ENCODE measurements around the gene DIS3.
"Not testable (repeated sequence)": the region's sequence is repeated elsewhere in the genome, so short reads cannot be mapped to it uniquely, and the experiment has no call there.

DIS3 gene

GRCh38 chr13:72781451-72782439 is at the start of gene DIS3, which contains the start of gene PIBF1:
Gene DIS3 (minus strand): TSS chr13:72781900. CDS start chr13:72781832, 68 bp downstream.
Gene PIBF1 (plus strand): TSS chr13:72782133. CDS start chr13:72783470, 1,337 bp downstream.
- FAIRE-seq = peak; percentile 100

GRCh38 chr13:72823724-72824123 is 42.0 kb upstream of the DIS3 start:
- FAIRE-seq = no peak

- no peak for FAIRE-seq
Observed at GRCh38 chr13:72823081-72823480, 41.4 kb upstream of the DIS3 start.

GRCh38 chr13:72820898-72821279 is 39.2 kb upstream of the DIS3 start:
- FAIRE-seq = no peak

- FAIRE-seq = no peak
Observed at GRCh38 chr13:72820156-72820897, 38.6 kb upstream of the DIS3 start.

- FAIRE-seq = peak; percentile 96
Observed at GRCh38 chr13:72808917-72809500, 27.3 kb upstream of the DIS3 start.

- FAIRE-seq = not testable (repeated sequence)
Observed at GRCh38 chr13:72806514-72806913, 24.8 kb upstream of the DIS3 start.

GRCh38 chr13:72805676-72806346 is 24.1 kb upstream of the DIS3 start:
- no peak for FAIRE-seq

- no peak for FAIRE-seq
Observed at GRCh38 chr13:72804301-72804700, 22.6 kb upstream of the DIS3 start.

- no peak for FAIRE-seq
Observed at GRCh38 chr13:72798817-72799216, 17.1 kb upstream of the DIS3 start.

GRCh38 chr13:72792640-72793039 is 10.9 kb upstream of the DIS3 start:
- no peak for FAIRE-seq

- no peak for FAIRE-seq
Observed at GRCh38 chr13:72788831-72789230, 7.1 kb upstream of the DIS3 start.

- not testable (repeated sequence) for FAIRE-seq
Observed at GRCh38 chr13:72784679-72785078, 3.0 kb upstream of the DIS3 start.

GRCh38 chr13:72782717-72783116 is 1.0 kb upstream of the DIS3 start:
- FAIRE-seq = no peak

GRCh38 chr13:72774019-72774418 is 7.7 kb downstream of the DIS3 start:
- no peak for FAIRE-seq

- FAIRE-seq = no peak
Observed at GRCh38 chr13:72763411-72763810, 18.3 kb downstream of the DIS3 start.

- no peak for FAIRE-seq
Observed at GRCh38 chr13:72760189-72760588, 21.5 kb downstream of the DIS3 start.

- FAIRE-seq = no peak
Observed at GRCh38 chr13:72757792-72758535, 23.7 kb downstream of the DIS3 start.

GRCh38 chr13:72754111-72754510 is 27.6 kb downstream of the DIS3 start:
- no peak for FAIRE-seq

- no peak for FAIRE-seq
Observed at GRCh38 chr13:72751220-72751619, 30.5 kb downstream of the DIS3 start.

- FAIRE-seq = no peak
Observed at GRCh38 chr13:72745260-72745659, 36.4 kb downstream of the DIS3 start.

GRCh38 chr13:72740015-72740414 is 41.7 kb downstream of the DIS3 start:
- no peak for FAIRE-seq

Data from A204.1 (cell line).